Measurements from ENCODE around the gene HMX1. TPM values are rescaled to one million over a fixed set of nuclear protein-coding genes. Genes with fewer than 3 reads are reported as not detected.

Gene HMX1
- polyA plus RNA-seq, 1 donor from 2014 or later: not detected

- Mint-ChIP-seq H3K4me3 (no peak overlapping the region), H3K36me3 (no peaks in the 10 kb centered on the region), H3K4me1 (peaks cover 0 to 2% (median 0%) of the 10 kb centered on the region in 3 donors), H3K9me3 (no peaks in the 10 kb centered on the region), H3K27ac (no peak overlapping the region), H3K27me3 (peaks cover 4% of the 10 kb centered on the region)
Observed at GRCh38 chr4:8913121-8913857, 41.6 kb upstream of the HMX1 start.

GRCh38 chr4:8912506-8912905 lies 40.9 kb upstream of the HMX1 start:
- H3K27ac Mint-ChIP-seq: no peak overlapping the region
- peaks cover 0 to 2% (median 0%) of the 10 kb centered on the region in 3 donors for H3K4me1 Mint-ChIP-seq
- H3K36me3 Mint-ChIP-seq: no peaks in the 10 kb centered on the region
- H3K9me3 Mint-ChIP-seq: no peaks in the 10 kb centered on the region
- H3K27me3 Mint-ChIP-seq: peaks cover 4% of the 10 kb centered on the region
- no peak overlapping the region for H3K4me3 Mint-ChIP-seq

- no peaks in the 10 kb centered on the region for H3K36me3 Mint-ChIP-seq
- no peak overlapping the region for H3K27ac Mint-ChIP-seq
- no peaks in the 10 kb centered on the region for H3K9me3 Mint-ChIP-seq
- no peak overlapping the region for H3K4me3 Mint-ChIP-seq
- H3K27me3 Mint-ChIP-seq: peaks cover 4% of the 10 kb centered on the region
- peaks cover 0 to 2% (median 0%) of the 10 kb centered on the region in 3 donors for H3K4me1 Mint-ChIP-seq
Observed at GRCh38 chr4:8912089-8912455, 40.4 kb upstream of the HMX1 start.

GRCh38 chr4:8911316-8912088 lies 39.9 kb upstream of the HMX1 start:
- Mint-ChIP-seq H3K27ac (no peak overlapping the region), H3K36me3 (no peaks in the 10 kb centered on the region), H3K4me3 (no peak overlapping the region), H3K27me3 (peaks cover 4% of the 10 kb centered on the region), H3K9me3 (no peaks in the 10 kb centered on the region), H3K4me1 (peaks cover 0 to 2% (median 0%) of the 10 kb centered on the region in 3 donors)

GRCh38 chr4:8910822-8911315 lies 39.2 kb upstream of the HMX1 start:
- H3K27ac Mint-ChIP-seq: peak overlapping the region in 1 of 3 donors; percentile 87
- H3K9me3 Mint-ChIP-seq: no peaks in the 10 kb centered on the region
- H3K4me3 Mint-ChIP-seq: no peak overlapping the region
- peaks cover 4% of the 10 kb centered on the region for H3K27me3 Mint-ChIP-seq
- peaks cover 0 to 2% (median 0%) of the 10 kb centered on the region in 3 donors for H3K4me1 Mint-ChIP-seq
- H3K36me3 Mint-ChIP-seq: no peaks in the 10 kb centered on the region

- H3K27me3 Mint-ChIP-seq: peaks cover 4% of the 10 kb centered on the region
- peaks cover 0 to 2% (median 0%) of the 10 kb centered on the region in 3 donors for H3K4me1 Mint-ChIP-seq
- no peaks in the 10 kb centered on the region for H3K36me3 Mint-ChIP-seq
- peak overlapping the region in 1 of 3 donors; percentile 87 for H3K27ac Mint-ChIP-seq
- no peak overlapping the region for H3K4me3 Mint-ChIP-seq
- H3K9me3 Mint-ChIP-seq: no peaks in the 10 kb centered on the region
Observed at GRCh38 chr4:8910100-8910821, 38.6 kb upstream of the HMX1 start.

- Mint-ChIP-seq H3K4me3 (no peak overlapping the region), H3K27ac (no peak overlapping the region), H3K4me1 (peaks cover 0 to 2% (median 0%) of the 10 kb centered on the region in 3 donors), H3K27me3 (peaks cover 4% of the 10 kb centered on the region), H3K36me3 (no peaks in the 10 kb centered on the region), H3K9me3 (no peaks in the 10 kb centered on the region)
Observed at GRCh38 chr4:8909548-8909947, 37.9 kb upstream of the HMX1 start.

- Mint-ChIP-seq H3K4me3 (peak overlapping the region in 1 of 4 donors; percentile 65), H3K4me1 (peaks cover 0 to 2% (median 0%) of the 10 kb centered on the region in 3 donors), H3K36me3 (no peaks in the 10 kb centered on the region), H3K27ac (no peak overlapping the region), H3K27me3 (peaks cover 4% of the 10 kb centered on the region), H3K9me3 (no peaks in the 10 kb centered on the region)
Observed at GRCh38 chr4:8908206-8908893, 36.7 kb upstream of the HMX1 start.

- Mint-ChIP-seq H3K27ac (no peak overlapping the region), H3K4me1 (peaks cover 0 to 2% (median 0%) of the 10 kb centered on the region in 3 donors), H3K4me3 (peak overlapping the region in 1 of 4 donors; percentile 65), H3K9me3 (no peaks in the 10 kb centered on the region), H3K36me3 (no peaks in the 10 kb centered on the region), H3K27me3 (peaks cover 3% of the 10 kb centered on the region)
Observed at GRCh38 chr4:8907596-8908205, 36.1 kb upstream of the HMX1 start.

- peaks cover 0 to 2% (median under 1%) of the 10 kb centered on the region in 3 donors for H3K9me3 Mint-ChIP-seq
- H3K27me3 Mint-ChIP-seq: peaks cover 3% of the 10 kb centered on the region
- no peaks in the 10 kb centered on the region for H3K36me3 Mint-ChIP-seq
- peaks cover 0 to 2% (median 0%) of the 10 kb centered on the region in 3 donors for H3K4me1 Mint-ChIP-seq
- no peak overlapping the region for H3K4me3 Mint-ChIP-seq
- H3K27ac Mint-ChIP-seq: no peak overlapping the region
Observed at GRCh38 chr4:8906991-8907595, 35.5 kb upstream of the HMX1 start.

GRCh38 chr4:8906668-8906970 lies 35.0 kb upstream of the HMX1 start:
- Mint-ChIP-seq H3K4me1 (peaks cover 0 to 2% (median 0%) of the 10 kb centered on the region in 3 donors), H3K36me3 (no peaks in the 10 kb centered on the region), H3K27ac (no peak overlapping the region), H3K4me3 (no peak overlapping the region), H3K9me3 (peaks cover under 1 to 5% (median 3%) of the 10 kb centered on the region in 3 donors), H3K27me3 (peaks cover under 1% of the 10 kb centered on the region)

- Mint-ChIP-seq H3K4me3 (no peak overlapping the region), H3K27me3 (no peaks in the 10 kb centered on the region), H3K4me1 (peaks cover 0 to 2% (median 0%) of the 10 kb centered on the region in 3 donors), H3K36me3 (no peaks in the 10 kb centered on the region), H3K9me3 (peaks cover 3 to 5% (median 3%) of the 10 kb centered on the region in 3 donors), H3K27ac (no peak overlapping the region)
Observed at GRCh38 chr4:8905773-8906667, 34.4 kb upstream of the HMX1 start.

GRCh38 chr4:8905226-8905772 lies 33.7 kb upstream of the HMX1 start:
- Mint-ChIP-seq H3K27me3 (no peaks in the 10 kb centered on the region), H3K4me1 (peaks cover 0 to 2% (median 0%) of the 10 kb centered on the region in 3 donors), H3K36me3 (no peaks in the 10 kb centered on the region), H3K27ac (no peak overlapping the region), H3K4me3 (no peak overlapping the region), H3K9me3 (peaks cover 3 to 5% (median 3%) of the 10 kb centered on the region in 3 donors)

Data from IgD-negative memory B cell (primary cell).